Stimulated activated CD4-positive, alpha-beta T cell treated with anti-CD3 and anti-CD28 coated beads, Interleukin-12 subunit alpha, Interleukin-12 subunit beta, amount 100 ng/mL, for 48 hours (primary cell): ENCODE data around the gene NEK11.

ENCODE experiments used
- DNase-seq, 3 donors: peaks; one replicate each; pipeline ENCODE4 v3.0.0-alpha.2; 2020; ENCODE audit warnings: low read depth in 2 of 3, low spot score in 1 of 3

The NEK11 gene

DNA sequence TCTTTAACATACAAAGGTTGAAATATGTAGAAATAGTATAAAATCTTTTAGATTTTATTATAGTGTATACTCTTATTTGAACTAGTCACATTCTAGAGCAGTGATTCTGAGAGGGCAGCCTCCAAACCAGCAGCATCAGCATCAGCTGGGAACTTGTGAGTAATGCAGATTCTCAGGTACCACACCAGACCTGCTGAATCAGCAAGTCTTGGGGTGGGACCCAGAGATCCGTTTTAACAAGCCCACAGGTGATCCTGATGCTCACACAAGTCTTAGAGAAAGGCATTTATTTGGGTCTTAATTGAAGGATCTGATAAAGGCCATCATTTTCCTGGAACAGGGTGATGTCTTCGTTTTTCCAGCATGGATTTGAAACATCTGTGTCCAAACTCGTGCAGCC is 195.9 kb downstream of the NEK11 start:
- DNase-seq = no peak

DNA sequence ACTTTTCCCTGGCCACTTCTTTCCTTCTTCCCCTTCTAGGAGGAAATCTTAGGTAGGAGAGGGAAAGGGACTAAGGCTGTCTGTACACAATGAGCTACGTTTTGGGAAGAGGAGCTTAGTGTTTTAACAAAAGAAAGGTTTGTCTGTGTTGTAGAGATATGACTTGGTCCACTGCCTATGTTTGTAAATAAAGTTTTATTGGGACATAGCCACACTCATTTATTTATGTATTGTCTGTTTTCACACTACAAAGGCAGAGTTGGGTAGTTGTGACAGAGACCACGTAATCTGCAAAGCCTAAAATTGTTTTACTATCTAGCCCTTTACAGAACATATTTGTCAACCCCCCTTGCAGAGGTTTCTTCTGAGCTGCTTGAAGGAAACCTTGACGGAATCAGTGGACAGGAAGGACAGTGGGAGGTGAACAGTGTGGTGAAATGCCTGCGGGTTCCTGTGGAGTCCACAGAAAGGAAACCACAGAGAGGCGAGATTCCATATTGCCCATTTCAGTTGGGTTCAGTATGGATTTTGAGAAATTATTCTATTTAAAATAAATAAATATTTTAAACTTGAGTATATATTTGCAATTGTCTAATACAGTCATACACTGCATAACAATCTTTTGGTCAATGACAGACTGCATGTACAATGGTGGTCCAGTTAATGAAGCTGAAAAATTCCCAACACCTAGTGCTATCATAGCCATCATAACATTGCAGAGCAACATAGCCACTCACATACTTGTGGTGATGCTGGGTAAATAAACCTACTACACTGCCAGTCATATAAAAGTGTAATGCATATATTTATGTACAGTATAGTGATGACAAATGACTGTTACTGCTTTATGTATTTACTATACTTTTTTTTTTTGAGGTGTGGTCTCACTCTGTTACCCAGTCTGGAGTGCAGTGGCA is 197.0 kb downstream of the NEK11 start:
- no peak for DNase-seq

DNA sequence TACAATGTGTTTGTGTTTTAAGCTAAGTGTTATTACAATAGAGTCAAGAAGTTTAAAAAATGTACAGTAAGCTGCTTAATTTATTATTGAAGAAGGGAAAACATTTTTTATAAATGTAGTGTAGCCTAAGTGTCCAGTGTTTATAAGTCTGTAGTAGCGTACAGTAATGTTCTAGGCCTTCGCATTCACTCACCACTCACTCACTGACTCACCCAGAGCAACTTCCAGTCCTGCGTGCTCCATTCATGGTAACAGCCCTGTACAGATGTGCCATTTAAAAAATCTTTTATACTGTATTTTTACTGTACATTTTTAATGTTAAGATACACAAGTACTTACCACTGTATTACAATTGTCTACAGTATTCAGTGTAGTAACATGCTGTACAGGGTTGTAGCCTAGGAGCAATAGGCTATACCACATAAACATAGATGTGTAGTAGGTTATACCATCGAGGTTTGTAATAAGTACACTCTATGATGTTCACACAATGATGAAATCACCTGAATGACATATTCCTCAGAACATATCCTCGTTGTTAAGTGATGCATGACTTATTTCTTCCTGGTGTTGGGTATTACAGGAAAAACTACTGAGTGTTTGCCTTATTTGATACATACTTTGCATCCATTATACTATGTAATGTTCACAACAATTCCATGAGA is 198.3 kb downstream of the NEK11 start:
- no peak for DNase-seq

DNA sequence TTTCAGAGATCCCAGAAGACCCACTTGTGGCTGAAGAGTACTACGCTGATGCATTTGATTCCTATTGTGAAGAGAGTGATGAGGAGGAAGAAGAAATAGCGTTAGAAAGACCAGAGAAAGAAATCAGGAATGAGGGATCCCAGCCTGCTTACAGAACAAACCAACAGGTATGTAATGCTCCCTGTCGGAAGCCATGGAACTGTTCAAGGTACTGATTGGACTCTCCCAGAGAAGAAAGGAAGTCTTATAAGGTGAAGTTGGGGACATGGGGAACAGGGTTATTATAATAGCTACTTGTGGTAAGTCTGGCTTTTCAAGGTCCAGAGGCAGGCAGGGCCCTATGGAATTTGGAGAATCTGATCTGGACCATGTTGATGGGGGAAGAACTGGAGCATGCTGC is 201.8 kb downstream of the NEK11 start:
- no peak for DNase-seq

DNA sequence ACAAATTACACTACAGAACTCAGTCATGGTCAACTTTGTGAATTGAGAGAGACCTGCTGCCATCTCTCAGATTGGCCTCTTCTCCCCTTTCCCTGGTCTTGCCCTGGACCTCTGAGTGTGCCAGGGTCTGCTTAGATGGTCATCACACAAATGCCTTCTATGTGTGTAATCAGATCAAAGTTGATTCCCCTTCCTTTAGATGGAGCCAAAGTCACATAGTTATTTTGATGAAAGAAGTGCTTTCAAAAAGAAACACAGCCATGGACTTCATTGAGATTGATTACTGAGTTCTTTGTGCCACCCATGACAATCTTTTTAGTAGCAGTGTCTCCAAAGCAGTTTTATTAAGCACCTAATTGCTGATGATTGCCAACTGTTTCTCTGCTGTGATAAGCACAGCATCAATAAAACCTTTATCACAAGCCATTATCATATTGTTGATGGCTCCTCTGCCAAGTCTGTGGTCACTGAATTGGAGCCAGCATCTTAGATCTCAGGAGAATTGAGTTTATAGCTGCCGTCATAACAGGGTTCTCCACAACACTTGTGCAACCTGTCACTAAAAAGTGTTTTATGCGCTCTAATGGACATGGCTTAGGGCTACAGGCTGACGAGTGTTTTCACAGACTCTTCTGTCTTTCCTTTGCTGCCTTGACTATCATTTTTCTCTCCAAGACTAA is 205.2 kb downstream of the NEK11 start:
- no peak for DNase-seq

DNA sequence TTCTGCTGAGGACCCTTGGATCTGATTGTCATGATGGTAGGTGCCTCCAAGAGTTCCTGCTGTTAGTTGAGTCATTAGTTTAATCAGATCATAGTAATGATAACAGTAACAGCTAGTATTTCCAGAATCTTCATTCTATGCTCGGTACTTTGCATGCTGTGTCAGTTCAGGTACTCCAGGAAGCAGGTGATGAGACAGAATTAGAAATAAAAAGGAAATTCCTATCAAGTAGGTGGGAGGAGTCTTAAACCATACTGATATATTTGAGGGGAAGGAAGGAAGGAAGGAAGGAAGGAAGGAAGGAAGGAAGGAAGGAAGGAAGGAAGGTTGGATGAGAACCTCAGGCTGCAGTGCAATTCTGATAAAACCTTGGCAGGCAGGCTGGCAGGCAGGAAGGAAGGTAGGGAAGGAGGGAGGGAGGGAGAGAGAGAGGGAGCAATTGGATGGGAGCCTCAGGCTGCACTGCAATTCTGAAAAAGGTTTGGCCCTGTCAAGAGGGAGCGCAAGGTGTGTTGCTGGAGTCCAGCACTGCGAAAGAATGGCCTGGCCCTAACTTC is 206.1 kb downstream of the NEK11 start:
- no peak for DNase-seq

DNA sequence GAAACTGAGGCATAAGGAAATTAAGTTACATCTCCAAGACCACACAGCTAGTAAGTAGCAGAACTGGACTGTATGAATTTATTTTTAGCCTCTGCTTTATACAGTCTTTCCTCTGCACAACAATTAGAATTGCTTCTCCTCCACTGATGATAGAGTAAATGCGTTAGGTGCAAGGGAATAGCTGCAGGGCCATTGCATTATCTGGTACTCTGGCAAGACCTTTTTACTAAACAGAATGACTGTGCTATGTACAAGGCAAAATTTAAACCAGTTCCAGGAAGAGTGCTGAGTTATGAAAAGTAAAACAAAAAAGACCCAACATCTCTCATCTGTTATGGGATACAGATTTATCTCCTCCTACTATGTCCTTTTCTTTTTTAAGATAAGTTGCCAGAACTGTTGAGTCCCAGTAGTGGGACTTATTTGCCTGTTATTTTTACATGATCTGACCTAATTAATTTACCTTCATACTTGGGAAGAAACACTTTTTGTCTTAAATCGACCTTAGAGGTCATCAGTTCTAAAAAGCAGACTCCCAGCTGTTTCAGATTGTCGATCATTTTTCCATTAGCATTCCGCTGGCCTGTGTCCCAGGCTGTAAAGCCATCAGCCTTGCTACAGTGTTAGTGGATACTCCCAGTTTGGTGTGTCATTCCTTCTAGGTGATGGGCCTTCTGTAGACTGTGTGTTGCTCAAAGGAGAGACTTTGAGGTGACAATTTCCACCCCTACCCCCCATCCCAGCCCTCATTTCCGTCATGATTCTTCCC is 207.4 kb downstream of the NEK11 start:
- no peak for DNase-seq

DNA sequence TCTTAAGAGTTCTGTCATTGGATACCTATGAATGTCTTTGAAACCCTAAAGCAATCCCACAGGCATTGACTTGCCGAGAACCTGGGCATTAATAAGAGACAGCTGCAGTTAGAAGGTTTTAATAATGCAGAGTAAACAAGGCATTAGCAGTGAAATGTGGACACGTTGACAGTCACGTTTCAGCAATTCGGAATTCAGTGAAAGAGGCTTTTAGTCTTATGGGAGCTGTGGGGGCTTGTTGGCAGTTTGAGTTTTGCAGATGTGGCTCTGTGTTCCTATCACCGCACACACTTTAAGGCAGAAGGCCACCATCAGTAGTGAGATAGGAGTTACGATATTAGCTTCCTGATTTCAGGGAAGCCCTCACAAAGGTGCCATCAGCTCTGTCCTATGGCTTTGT is 209.7 kb downstream of the NEK11 start:
- DNase-seq = no peak

DNA sequence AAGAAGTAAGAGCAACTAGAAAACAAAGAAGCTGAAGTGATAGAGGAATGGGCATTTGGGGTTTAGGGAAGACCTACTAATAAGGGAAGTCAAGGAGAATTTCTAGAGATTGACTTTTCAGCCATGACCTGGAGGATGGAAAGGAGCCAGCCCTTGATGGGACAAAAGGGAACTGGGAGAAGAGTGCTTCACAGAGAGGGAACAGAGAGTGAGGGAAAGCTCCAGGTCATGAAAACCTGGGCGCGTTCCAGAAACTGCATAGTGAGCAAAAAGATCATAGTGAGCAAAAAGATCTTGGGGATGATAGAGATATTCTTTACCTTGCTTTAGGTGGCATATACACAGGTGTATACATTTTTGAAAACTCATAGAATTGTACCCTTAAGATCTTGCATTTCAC is 211.8 kb downstream of the NEK11 start:
- no peak for DNase-seq

DNA sequence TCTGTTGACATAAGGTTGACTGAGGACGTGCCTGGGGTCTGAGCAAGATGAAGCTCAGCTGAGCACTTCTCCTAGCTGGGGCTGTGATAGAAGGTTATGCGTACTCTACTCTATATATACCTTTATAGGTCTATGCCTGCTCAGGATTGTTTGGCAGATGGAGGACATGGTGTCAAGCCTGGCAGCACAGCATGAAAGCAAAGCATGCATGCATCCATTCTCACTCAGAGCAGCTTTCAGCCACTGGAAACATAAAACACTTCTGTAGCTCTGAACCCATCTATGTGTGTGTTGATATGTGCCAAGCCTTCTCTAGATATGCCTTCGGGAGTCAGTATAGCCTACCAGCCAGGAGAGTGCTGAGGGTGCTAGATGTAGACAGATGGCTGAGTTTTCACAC is 212.6 kb downstream of the NEK11 start:
- DNase-seq = no peak

DNA sequence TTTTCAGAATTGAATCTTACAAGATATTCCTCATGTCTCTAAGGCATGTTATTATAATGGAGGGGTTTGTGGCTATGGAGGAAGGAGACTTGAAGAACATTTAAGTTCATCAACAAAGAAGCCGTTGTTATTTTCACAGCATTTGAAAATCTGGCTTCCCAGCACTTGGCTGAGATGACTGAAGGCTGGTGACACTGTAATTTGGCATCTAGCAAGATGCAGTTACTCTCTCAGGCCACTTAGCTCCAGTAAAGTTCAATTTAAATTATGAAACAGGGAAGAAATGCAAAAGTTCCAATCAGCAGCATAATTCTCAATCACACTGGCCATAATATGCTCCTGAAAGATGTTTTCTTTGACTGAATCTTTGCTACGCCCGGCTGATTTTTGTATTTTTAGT is 215.5 kb downstream of the NEK11 start:
- no peak for DNase-seq

DNA sequence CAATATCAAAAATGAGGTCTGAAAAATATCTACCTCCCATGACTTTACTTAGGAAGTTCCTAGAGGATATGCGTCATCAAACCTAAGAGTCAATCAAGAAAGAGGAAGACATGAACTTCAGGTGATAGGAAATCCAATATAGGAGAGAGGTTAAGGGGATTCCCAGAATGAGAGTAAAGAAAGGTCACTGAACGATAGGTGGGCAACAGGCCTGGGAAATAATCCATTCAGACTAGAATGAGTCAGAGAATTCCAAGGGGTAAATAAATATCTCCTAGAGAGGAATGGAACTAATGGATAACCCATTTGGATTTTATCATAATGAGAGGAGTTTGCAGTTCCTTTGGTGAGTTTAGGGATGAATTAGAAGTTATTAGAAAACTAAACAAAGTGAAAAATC is 223.8 kb downstream of the NEK11 start:
- DNase-seq = no peak

DNA sequence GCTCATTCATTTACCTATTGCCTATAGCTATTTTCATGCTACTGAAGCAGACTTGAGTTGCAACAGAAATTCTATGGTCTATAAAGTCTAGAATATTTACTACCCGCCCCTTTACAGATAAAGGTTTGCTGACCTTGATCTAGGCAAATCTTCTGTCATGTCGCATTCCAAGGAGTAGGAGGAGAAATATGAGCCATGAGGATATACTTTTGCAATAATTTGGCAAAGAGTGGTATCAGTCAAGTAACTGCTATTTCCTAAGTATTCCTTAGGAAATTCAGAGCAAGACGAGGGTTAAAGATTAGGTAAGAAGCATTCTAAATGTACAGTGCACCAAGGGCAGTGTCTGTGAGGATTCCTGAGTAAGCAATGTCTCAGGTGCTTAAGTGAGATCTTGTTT is 233.8 kb downstream of the NEK11 start:
- no peak for DNase-seq

DNA sequence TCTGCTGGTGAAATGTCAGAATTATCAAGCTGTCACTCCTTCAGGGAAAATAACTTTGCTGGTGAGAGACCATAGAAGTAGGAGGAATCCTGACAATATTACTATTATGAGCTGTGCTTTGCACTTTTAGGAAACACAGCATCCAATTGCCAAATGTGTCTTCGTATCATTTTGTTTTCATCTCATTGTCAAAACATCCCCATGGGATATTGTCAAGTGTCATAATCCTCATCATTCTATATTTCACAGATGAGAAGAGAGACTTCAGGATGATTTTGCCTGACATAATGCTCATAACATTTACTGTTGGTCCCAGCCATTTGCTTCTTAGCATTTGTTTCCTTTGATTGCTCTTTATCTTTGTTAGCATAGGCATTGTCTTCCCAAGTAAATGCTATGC is 234.4 kb downstream of the NEK11 start:
- DNase-seq = no peak

DNA sequence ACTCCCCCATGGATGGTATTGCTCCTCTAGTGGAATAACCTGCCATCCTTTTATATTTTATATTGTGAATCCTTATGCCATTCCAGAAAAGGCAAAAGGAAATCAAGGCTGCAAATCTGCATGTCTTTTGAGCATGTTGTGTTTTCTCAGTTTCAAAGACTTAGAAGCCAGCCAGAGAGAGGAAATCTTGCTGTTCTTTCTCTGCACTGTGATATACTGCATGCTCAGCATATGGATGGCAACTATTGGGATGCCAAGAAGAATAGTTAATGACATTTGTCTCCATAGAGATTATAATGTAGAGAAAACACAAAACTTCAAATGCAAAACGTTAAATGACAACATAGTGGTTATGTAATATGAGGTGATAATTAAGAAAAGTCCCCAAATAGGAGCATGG is 248.9 kb downstream of the NEK11 start:
- DNase-seq = no peak

DNA sequence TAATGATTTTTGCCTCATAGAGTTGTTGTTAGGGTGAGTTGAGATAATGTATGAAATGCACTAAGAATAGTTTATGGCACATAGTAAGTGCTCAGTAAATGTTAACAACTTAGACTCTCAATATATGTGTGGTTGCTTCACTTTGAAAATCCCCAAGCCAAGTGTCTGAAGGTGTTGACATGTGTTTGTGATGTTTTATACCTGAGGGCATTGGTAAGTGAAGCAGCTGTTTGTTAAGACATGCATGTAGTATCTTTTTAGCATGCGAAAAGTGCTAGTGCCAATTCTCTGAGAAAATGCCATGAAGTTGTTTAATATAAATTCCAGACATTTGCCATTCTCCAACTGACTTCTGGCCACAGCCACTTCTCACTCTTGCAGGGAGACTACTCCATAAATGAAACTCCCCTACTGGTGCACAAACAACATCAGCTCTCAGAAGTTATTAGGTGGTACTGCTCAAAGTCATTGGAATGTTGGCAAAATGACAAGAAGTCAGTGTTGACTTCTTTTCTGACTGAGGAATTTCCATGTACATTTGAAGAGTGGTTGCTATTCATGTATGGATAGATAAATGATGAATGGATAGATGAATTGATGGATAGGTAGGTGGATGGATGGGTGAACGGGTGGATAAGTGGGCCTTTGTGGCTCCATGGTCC is 251.3 kb downstream of the NEK11 start:
- DNase-seq = no peak

DNA sequence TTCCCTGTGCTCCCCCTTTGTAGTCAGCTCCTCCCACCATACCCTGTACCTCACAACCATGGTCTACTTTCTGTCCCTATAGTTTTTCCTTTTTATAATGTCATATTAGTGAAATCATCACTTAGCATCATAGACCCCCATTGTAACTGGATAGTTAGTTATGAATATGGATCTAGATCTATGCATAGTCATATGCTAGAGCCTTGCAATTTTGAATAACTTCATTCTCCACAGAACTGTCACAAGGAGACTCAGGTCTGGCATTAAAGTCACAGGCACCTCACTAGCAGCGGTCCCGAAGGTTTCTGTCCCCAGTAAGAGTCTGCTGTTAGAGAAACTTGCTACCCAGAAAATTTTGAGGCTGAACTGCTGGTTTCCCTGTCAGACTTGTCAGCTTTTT is 252.9 kb downstream of the NEK11 start:
- no peak for DNase-seq

DNA sequence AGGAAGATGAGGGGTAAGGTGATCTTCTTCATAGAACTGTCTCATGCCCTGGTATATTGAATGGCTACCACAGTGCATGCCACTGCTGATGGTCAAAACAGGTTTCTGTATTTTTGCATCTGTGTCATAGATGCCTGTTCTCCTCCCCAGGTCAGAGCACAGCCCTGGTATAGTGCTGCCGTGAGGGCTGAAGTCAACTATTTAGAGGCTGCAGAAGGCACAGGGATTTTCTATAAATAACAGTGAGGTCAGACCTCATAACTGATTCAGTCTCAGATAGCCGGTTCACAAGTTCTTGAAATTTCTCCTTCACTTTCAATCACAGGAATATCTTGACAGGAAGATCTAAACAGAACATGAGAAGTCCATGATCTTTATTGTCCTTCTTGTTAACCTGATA is 255.7 kb downstream of the NEK11 start:
- DNase-seq = no peak

DNA sequence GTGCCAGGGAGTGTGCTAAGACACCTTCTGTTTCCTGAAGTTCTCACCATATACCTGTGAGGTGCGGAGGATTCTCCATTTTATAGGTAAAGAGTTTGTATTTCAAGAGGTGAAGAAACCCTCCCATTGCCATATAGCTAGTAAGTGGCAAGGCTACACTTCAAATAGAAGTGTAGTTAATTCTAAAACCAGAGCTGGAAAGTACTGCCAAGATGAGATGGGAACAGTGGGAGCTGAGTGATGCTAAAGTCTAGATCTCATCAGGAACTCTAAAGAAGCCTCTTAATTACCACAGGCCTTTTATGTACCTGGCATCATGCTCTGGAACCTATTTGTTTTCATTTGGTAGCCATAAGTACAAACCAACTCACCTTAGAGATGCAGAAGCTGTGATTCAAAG is 256.3 kb downstream of the NEK11 start:
- no peak for DNase-seq

DNA sequence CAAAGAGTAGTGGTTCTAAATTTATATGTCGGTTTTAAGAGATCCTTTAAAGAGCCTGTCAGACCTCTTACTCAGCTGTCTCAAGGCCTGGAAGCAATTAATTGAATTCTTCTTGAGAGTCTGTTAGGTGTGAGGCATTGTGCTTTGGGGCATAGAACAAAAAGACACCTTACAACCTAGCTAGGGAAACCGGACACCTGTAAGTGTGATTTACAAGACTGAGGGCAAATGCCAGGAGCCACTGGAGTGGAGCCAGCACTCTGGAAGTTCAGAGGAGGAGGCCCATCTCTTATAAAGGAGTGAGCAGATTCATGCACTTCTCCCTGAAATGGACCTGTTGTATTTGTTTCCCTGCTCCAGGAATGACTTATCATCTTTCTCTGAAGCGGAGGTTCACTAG is 257.2 kb downstream of the NEK11 start:
- no peak for DNase-seq

DNA sequence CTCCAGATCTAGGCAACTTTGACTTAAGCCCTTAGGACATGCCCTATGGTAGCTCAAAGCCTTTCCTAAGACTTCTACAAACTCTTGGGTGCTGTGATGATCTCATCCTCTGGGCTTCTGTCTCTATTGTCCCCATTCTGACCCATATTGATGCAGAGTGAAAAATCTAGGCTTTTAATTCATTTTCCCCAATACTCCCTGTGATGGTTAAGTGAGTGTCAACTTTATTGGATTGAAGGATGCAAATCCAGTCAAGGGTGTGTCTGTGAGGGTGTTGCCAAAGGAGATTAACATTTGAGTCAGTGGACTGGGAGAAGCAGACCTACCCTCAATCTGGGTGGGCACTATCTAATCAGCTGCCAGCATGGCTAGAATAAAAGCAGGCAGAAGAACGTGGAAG is 257.6 kb downstream of the NEK11 start:
- no peak for DNase-seq
